ENCODE results near the gene VWA8.
"Not testable (repeated sequence)": the region's sequence is repeated elsewhere in the genome, so short reads cannot be mapped to it uniquely, and the experiment has no call there.

Gene VWA8

GRCh38 chr13:41922894-41923293 lies 38.0 kb downstream of the VWA8 start:
- not testable (repeated sequence) for H3K4me3 Mint-ChIP-seq, H3K27ac Mint-ChIP-seq, H3K27me3 Mint-ChIP-seq
- peaks cover 12% of the 10 kb centered on the region for H3K9me3 Mint-ChIP-seq
- H3K4me1 Mint-ChIP-seq (ENCODE audit: low read depth), result peaks cover 77% of the 10 kb centered on the region
- H3K36me3 Mint-ChIP-seq (ENCODE audit: low read depth), result peaks cover 72% of the 10 kb centered on the region

GRCh38 chr13:41919741-41920487 lies 41.0 kb downstream of the VWA8 start:
- H3K36me3 Mint-ChIP-seq (ENCODE audit: low read depth), result peaks cover 44% of the 10 kb centered on the region
- H3K27me3 Mint-ChIP-seq, result no peaks in the 10 kb centered on the region
- H3K27ac Mint-ChIP-seq, result peak overlapping the region; percentile 89
- H3K4me1 Mint-ChIP-seq (ENCODE audit: low read depth), result peaks cover 82% of the 10 kb centered on the region
- peaks cover 12% of the 10 kb centered on the region for H3K9me3 Mint-ChIP-seq
- no peak overlapping the region for H3K4me3 Mint-ChIP-seq

- H3K9me3 Mint-ChIP-seq, result peaks cover 10% of the 10 kb centered on the region
- peak overlapping the region; percentile 89 for H3K27ac Mint-ChIP-seq
- H3K4me1 Mint-ChIP-seq (ENCODE audit: low read depth), result peaks cover 86% of the 10 kb centered on the region
- no peaks in the 10 kb centered on the region for H3K27me3 Mint-ChIP-seq
- H3K36me3 Mint-ChIP-seq (ENCODE audit: low read depth), result peaks cover 37% of the 10 kb centered on the region
- no peak overlapping the region for H3K4me3 Mint-ChIP-seq
These were observed 41.7 kb downstream of the VWA8 start for GRCh38 chr13:41919031-41919740.

GRCh38 chr13:41917641-41918040 lies 43.3 kb downstream of the VWA8 start:
- H3K36me3 Mint-ChIP-seq (ENCODE audit: low read depth), result peaks cover 24% of the 10 kb centered on the region
- H3K9me3 Mint-ChIP-seq, result peaks cover 5% of the 10 kb centered on the region
- H3K27ac Mint-ChIP-seq, result peak overlapping the region; percentile 97
- H3K4me3 Mint-ChIP-seq, result peak overlapping the region; percentile 68
- peaks cover 76% of the 10 kb centered on the region for H3K4me1 Mint-ChIP-seq (ENCODE audit: low read depth)
- H3K27me3 Mint-ChIP-seq, result no peaks in the 10 kb centered on the region

GRCh38 chr13:41916173-41916954 lies 44.5 kb downstream of the VWA8 start:
- peak overlapping the region; percentile 75 for H3K4me3 Mint-ChIP-seq
- H3K27ac Mint-ChIP-seq, result peak overlapping the region; percentile 90
- H3K36me3 Mint-ChIP-seq (ENCODE audit: low read depth), result peaks cover 19% of the 10 kb centered on the region
- peaks cover 68% of the 10 kb centered on the region for H3K4me1 Mint-ChIP-seq (ENCODE audit: low read depth)
- no peaks in the 10 kb centered on the region for H3K9me3 Mint-ChIP-seq
- no peaks in the 10 kb centered on the region for H3K27me3 Mint-ChIP-seq

GRCh38 chr13:41915081-41915480 lies 45.8 kb downstream of the VWA8 start:
- H3K4me1 Mint-ChIP-seq (ENCODE audit: low read depth), result peaks cover 60% of the 10 kb centered on the region
- H3K27me3 Mint-ChIP-seq, result no peaks in the 10 kb centered on the region
- H3K4me3 Mint-ChIP-seq, result no peak overlapping the region
- no peaks in the 10 kb centered on the region for H3K9me3 Mint-ChIP-seq
- H3K36me3 Mint-ChIP-seq (ENCODE audit: low read depth), result peaks cover 22% of the 10 kb centered on the region
- peak overlapping the region; percentile 90 for H3K27ac Mint-ChIP-seq

- Mint-ChIP-seq H3K4me3 (no peak overlapping the region), H3K9me3 (no peaks in the 10 kb centered on the region), H3K36me3 (ENCODE audit: low read depth) (peaks cover 25% of the 10 kb centered on the region), H3K4me1 (ENCODE audit: low read depth) (peaks cover 55% of the 10 kb centered on the region), H3K27me3 (no peaks in the 10 kb centered on the region), H3K27ac (peak overlapping the region; percentile 90)
These were observed 46.4 kb downstream of the VWA8 start for GRCh38 chr13:41914552-41914951.

- no peak overlapping the region for H3K4me3 Mint-ChIP-seq
- H3K4me1 Mint-ChIP-seq (ENCODE audit: low read depth), result peaks cover 19% of the 10 kb centered on the region
- peaks cover 60% of the 10 kb centered on the region for H3K36me3 Mint-ChIP-seq (ENCODE audit: low read depth)
- H3K27me3 Mint-ChIP-seq, result no peaks in the 10 kb centered on the region
- H3K9me3 Mint-ChIP-seq, result no peaks in the 10 kb centered on the region
- H3K27ac Mint-ChIP-seq, result no peak overlapping the region
These were observed 51.4 kb downstream of the VWA8 start for GRCh38 chr13:41909506-41909905.

- Mint-ChIP-seq H3K36me3 (ENCODE audit: low read depth) (peaks cover 57% of the 10 kb centered on the region), H3K27me3 (no peaks in the 10 kb centered on the region), H3K27ac (no peak overlapping the region), H3K4me1 (ENCODE audit: low read depth) (peaks cover 20% of the 10 kb centered on the region), H3K4me3 (no peak overlapping the region), H3K9me3 (no peaks in the 10 kb centered on the region)
These were observed 55.2 kb downstream of the VWA8 start for GRCh38 chr13:41905600-41906254.

GRCh38 chr13:41900918-41901317 lies 60.0 kb downstream of the VWA8 start:
- no peak overlapping the region for H3K4me3 Mint-ChIP-seq
- H3K36me3 Mint-ChIP-seq (ENCODE audit: low read depth), result peaks cover 38% of the 10 kb centered on the region
- H3K4me1 Mint-ChIP-seq (ENCODE audit: low read depth), result peaks cover 13% of the 10 kb centered on the region
- H3K27me3 Mint-ChIP-seq, result no peaks in the 10 kb centered on the region
- no peak overlapping the region for H3K27ac Mint-ChIP-seq
- H3K9me3 Mint-ChIP-seq, result peaks cover 3% of the 10 kb centered on the region

- peaks cover 48% of the 10 kb centered on the region for H3K36me3 Mint-ChIP-seq (ENCODE audit: low read depth)
- H3K4me1 Mint-ChIP-seq (ENCODE audit: low read depth), result peaks cover 13% of the 10 kb centered on the region
- not testable (repeated sequence) for H3K27me3 Mint-ChIP-seq, H3K4me3 Mint-ChIP-seq, H3K9me3 Mint-ChIP-seq, H3K27ac Mint-ChIP-seq
These were observed 62.5 kb downstream of the VWA8 start for GRCh38 chr13:41898411-41898810.

- peaks cover 51% of the 10 kb centered on the region for H3K36me3 Mint-ChIP-seq (ENCODE audit: low read depth)
- peaks cover 13% of the 10 kb centered on the region for H3K4me1 Mint-ChIP-seq (ENCODE audit: low read depth)
- no peak overlapping the region for H3K27ac Mint-ChIP-seq
- peaks cover 3% of the 10 kb centered on the region for H3K9me3 Mint-ChIP-seq
- H3K27me3 Mint-ChIP-seq, result no peaks in the 10 kb centered on the region
- no peak overlapping the region for H3K4me3 Mint-ChIP-seq
These were observed 63.8 kb downstream of the VWA8 start for GRCh38 chr13:41897126-41897525.

GRCh38 chr13:41895478-41895877 lies 65.4 kb downstream of the VWA8 start:
- H3K4me1 Mint-ChIP-seq (ENCODE audit: low read depth), result peaks cover 3% of the 10 kb centered on the region
- no peaks in the 10 kb centered on the region for H3K27me3 Mint-ChIP-seq
- no peak overlapping the region for H3K27ac Mint-ChIP-seq
- peaks cover 61% of the 10 kb centered on the region for H3K36me3 Mint-ChIP-seq (ENCODE audit: low read depth)
- peaks cover 3% of the 10 kb centered on the region for H3K9me3 Mint-ChIP-seq
- H3K4me3 Mint-ChIP-seq, result no peak overlapping the region

- Mint-ChIP-seq H3K4me3 (no peak overlapping the region), H3K9me3 (no peaks in the 10 kb centered on the region), H3K27ac (no peak overlapping the region), H3K27me3 (no peaks in the 10 kb centered on the region), H3K36me3 (ENCODE audit: low read depth) (peaks cover 68% of the 10 kb centered on the region), H3K4me1 (ENCODE audit: low read depth) (peaks cover 3% of the 10 kb centered on the region)
These were observed 69.8 kb downstream of the VWA8 start for GRCh38 chr13:41891119-41891518.
